ENCODE measurements around the gene CFAP99.

GRCh38 chr4:2446656-2447564 is 28.2 kb downstream of the CFAP99 start:
- TF ChIP-seq CTCF (conservative IDR thresholded peaks at IDR 0.05; ENCODE audit: low read depth, low read length) (no peak), POLR2A (IDR thresholded peaks at IDR 0.05; ENCODE audit: low read depth, low read length) (no peak), CEBPB (IDR thresholded peaks at IDR 0.05; ENCODE audit: low read depth, low read length) (no peak), RAD21 (IDR thresholded peaks at IDR 0.05; ENCODE audit: low read length) (no peak), MXI1 (IDR thresholded peaks at IDR 0.05; ENCODE audit: borderline replicate concordance, low read depth, low read length) (no peak), MAZ (IDR thresholded peaks at IDR 0.05; ENCODE audit: borderline replicate concordance, low read depth, low read length) (no peak), BHLHE40 (IDR thresholded peaks at IDR 0.05; ENCODE audit: low read depth, low read length) (no peak), RCOR1 (IDR thresholded peaks at IDR 0.05; ENCODE audit: insufficient replicate concordance, low read length) (no peak), SMC3 (IDR thresholded peaks at IDR 0.05; ENCODE audit: low read depth, low read length) (no peak), NFE2L2 (IDR thresholded peaks at IDR 0.05; ENCODE audit: low read depth, low read length) (no peak)

All from IMR-90 (cell line).